Rectal smooth muscle tissue (tissue), 1 donor: ENCODE results near the gene CPEB3.

Experiments used
- H3K27ac ChIP-seq: one replicate; pipeline ENCODE4 v1.7.0; 2013; ENCODE audit warnings: low read depth, low read length, inconsistent platforms
- H3K27me3 ChIP-seq: one replicate; pipeline ENCODE4 v1.7.0; 2013; ENCODE audit warnings: low read length; ENCODE audit not compliant: control insufficient read depth, insufficient read depth
- H3K36me3 ChIP-seq: one replicate; pipeline ENCODE4 v1.7.0; 2013; ENCODE audit warnings: low read length; ENCODE audit not compliant: control insufficient read depth, insufficient read depth
- H3K4me1 ChIP-seq: one replicate; pipeline ENCODE4 v1.7.0; 2013; ENCODE audit warnings: low read length; ENCODE audit not compliant: control insufficient read depth, insufficient read depth
- H3K4me3 ChIP-seq: one replicate; pipeline ENCODE4 v1.7.0; 2013; ENCODE audit warnings: low read length
- H3K9ac ChIP-seq: one replicate; pipeline ENCODE4 v1.7.0; 2013; ENCODE audit warnings: low read length

Gene CPEB3

DNA sequence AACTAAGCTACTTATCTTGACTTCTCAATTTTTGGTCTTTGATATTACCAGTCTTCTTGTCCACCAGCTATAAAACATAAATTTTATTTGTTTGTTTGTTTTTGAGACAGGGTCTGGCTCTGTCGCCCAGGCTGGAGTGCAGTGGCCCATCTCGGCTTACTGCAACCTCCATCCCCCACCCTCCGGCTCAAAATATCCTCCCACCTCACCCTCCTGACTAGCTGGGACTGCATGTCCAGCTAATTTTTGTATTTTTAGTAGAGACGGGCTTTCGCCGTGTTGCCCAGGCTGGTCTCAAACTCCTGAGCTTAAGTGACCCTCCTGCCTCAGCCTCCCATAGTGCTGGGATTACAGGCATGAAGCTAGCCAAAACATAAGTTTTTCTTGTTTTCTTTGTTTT lies 7.6 kb upstream of the CPEB3 start:
- no peak overlapping the region for H3K4me3 ChIP-seq
- no peaks in the 10 kb centered on the region for H3K36me3 ChIP-seq
- no peak overlapping the region for H3K27ac ChIP-seq
- no peaks in the 10 kb centered on the region for H3K4me1 ChIP-seq
- H3K27me3 ChIP-seq = no peaks in the 10 kb centered on the region
- H3K9ac ChIP-seq = no peak overlapping the region

DNA sequence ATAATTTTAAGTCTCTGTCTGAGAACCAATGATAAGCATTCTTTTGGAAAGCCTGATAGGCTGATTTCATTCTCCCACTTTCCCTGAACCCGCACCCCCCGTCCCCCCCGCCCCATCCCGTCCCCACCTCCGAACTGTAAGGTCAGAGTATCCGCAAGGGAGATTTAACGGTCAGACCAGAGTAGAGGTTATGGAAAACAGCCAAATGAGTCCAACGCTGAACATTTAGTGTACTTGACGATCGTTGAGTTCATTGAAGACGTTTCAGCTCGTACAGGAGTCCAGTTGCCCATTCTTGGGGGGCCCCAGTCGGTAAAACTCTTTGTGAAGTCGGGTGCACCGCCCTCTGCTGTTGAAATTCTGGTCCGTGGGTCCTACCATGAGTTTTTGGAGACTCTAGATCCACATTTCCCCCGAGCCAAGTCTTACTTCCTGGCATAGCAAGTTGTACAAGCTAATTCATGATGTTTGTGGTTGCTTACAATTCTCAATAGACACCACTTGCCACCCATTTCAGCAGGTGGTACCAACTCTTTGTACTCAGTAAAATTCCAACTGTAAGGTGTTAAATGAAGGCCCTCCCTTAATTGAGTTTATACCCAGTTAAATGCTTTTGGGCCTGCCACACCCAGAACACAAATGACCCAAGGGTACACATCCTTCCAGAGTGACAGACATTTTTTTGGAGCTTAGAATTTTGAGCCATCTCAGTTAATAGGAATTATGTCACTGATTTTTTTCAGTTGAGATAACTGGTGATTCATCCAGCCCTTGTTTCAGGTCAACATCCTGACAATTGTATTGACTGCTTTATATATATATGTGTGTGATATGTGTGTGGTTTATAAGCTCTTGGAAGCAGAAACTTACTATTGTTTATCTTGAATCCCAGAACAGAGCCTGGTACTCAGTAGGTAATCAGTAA lies 1.3 kb upstream of the CPEB3 start:
- Histone ChIP-seq H3K36me3 (no peaks in the 10 kb centered on the region), H3K27ac (peak overlapping the region; percentile 94), H3K4me1 (peaks cover 4% of the 10 kb centered on the region), H3K4me3 (peak overlapping the region; percentile 94), H3K27me3 (no peaks in the 10 kb centered on the region), H3K9ac (no peak overlapping the region)

DNA sequence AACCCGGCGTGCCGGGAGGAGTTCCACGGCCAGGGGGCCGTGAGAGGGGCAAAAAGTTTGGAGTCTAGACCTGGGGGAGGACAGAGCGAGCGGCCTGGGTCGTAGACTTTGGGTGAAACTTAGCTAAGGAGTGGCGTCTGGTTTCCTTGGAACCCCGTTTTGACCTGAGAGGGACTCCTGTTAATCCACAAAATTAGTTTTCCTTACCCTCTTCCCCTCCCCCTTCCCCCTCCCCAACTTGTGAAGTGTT lies 663 bp upstream of the CPEB3 start:
- Histone ChIP-seq H3K9ac (peak overlapping the region; percentile 94), H3K36me3 (no peaks in the 10 kb centered on the region), H3K4me3 (peak overlapping the region; percentile 94), H3K27ac (peak overlapping the region; percentile 94), H3K27me3 (no peaks in the 10 kb centered on the region), H3K4me1 (peaks cover 4% of the 10 kb centered on the region)

DNA sequence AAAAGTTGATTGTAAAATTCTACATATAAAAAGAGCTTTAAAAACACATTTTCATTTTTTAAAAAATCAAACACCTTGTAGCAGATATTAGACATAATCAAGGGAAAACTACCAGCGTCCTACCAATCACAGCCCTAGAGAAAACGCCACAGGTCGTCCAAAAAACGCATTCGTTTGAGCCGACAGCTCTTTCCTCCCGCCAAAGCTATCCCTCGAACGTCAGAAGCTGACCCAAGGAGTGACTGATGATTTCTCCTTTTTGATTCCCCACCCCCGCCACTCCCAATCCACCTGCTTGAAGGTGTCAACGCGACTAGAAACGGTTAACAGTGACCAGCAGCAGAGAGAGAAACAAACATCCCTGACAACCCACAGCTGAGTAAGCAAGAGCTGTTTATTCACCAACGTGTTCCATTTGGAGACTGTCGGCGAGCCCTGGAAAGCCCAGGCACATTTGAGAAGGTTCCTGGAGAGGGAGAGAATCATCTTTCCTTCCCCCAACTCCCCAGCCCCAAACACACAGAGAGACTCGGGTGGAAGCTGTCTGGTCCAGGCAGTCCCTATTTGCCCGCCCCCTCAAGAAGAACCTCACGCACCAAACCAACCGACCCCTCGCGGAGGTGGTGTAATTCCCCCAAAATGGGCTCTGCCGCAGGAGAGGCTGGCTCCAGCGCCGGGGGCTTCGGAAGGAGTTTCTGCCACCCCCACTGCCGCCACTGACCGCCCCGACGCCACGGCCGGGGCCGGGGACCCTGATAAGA lies 622 bp downstream of the CPEB3 start:
- Histone ChIP-seq H3K36me3 (no peaks in the 10 kb centered on the region), H3K27ac (peak overlapping the region; percentile 94), H3K4me3 (peak overlapping the region; percentile 94), H3K27me3 (no peaks in the 10 kb centered on the region), H3K9ac (peak overlapping the region; percentile 42), H3K4me1 (peaks cover 4% of the 10 kb centered on the region)

DNA sequence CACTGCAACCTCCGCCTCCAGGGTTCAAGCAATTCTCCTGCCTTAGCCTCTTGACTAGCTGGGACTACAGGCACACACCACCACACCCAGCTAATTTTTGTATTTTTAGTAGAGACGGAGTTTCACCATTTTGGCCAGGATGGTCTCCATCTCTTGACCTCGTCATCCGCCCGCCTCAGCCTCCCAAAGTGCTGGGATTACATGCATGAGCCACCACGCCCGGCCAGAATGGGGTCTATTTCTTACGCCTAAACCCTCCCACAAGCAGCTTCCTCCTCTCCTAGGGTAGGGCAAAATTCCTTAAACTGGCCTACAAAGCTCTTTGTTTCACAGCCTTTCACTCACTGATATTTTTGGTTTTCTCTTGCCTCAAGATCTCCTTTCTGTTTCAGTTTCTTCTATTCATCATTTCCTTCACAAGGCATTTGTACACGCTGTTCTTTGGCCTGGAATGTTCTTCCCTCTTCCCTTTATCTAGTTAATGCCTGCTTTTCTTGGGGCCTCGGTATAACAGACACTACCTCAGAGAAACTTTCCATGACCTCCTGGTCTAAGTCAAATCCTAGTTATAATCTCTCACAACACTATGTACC lies 6.7 kb downstream of the CPEB3 start:
- H3K36me3 ChIP-seq = no peaks in the 10 kb centered on the region
- H3K4me3 ChIP-seq = no peak overlapping the region
- peak overlapping the region; percentile 59 for H3K27ac ChIP-seq
- H3K4me1 ChIP-seq = peaks cover 6% of the 10 kb centered on the region
- no peaks in the 10 kb centered on the region for H3K27me3 ChIP-seq
- no peak overlapping the region for H3K9ac ChIP-seq

DNA sequence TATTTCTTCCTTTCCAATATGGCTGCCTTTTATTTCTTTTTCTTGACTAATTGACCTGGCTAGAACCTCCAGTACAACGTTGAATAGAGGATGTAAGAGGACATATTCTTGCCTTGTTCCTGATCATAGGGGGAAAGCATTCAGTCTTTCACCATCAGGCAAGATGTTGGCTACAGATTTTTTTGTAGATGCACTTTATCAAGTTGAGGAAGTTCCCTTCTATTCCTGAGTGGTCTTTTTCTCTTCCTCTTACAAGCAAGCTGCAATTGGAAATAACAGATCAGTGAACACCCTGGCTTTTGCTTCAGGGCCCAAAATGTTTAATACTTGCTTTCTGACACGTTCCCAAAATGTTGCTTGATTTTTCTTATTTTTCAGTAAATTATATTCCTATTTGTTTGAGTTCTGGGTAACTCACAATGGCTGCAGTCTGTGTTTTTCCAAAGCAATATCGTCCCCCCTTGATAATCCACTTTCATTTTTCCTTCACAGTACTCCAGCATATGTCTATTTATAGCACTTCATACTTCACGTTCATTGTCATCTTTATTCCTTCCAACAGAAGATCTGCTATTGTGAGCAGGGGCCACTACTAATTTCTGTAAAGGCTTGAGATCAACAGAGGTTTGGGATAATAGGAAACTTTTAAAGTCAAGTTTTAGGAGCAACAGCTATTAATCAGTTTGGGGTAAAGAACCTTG lies 11.7 kb downstream of the CPEB3 start:
- H3K27me3 ChIP-seq = no peaks in the 10 kb centered on the region
- H3K27ac ChIP-seq = peak overlapping the region; percentile 73
- peaks cover 6% of the 10 kb centered on the region for H3K4me1 ChIP-seq
- H3K4me3 ChIP-seq = peak overlapping the region; percentile 57
- no peak overlapping the region for H3K9ac ChIP-seq
- no peaks in the 10 kb centered on the region for H3K36me3 ChIP-seq

DNA sequence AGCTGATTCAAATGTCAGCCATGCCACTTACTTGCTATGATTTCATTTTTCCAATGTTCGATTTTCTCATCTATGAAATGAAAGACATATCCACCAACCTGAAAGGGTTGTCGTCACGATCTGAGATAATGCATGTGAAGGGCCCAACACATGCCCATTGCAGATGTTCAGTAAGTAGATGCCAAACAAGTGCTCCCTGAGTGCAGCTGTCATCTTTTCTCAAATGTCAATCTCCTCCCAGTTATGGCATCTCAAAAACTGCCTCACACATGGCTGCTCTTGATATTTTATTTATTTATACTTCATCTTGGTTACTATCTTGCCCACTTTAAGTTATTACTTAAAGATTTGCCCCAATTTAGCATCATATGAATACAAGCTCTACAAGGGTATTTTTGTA lies 16.8 kb downstream of the CPEB3 start:
- H3K36me3 ChIP-seq = no peaks in the 10 kb centered on the region
- no peak overlapping the region for H3K4me3 ChIP-seq
- no peak overlapping the region for H3K27ac ChIP-seq
- no peaks in the 10 kb centered on the region for H3K27me3 ChIP-seq
- H3K4me1 ChIP-seq = no peaks in the 10 kb centered on the region
- H3K9ac ChIP-seq = no peak overlapping the region

DNA sequence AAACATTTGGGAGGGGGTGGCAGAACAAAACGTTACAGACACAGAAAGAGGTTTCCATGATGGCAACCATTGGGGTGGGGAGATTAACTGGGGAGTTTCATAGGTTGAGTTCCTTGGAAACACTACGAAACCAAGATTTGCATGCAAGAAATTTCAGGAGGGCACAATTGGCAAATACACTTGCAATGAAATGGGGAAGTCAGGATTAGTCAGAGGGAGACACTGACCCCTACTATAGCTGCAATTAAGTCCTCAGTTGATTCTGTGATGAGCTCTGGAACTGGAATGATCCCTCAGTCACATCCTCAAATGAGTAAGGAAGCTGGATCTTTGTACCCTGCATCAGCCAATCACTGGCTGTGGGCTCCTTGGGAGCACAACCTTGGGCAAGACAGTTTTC lies 22.1 kb downstream of the CPEB3 start:
- no peak overlapping the region for H3K9ac ChIP-seq
- no peaks in the 10 kb centered on the region for H3K4me1 ChIP-seq
- no peak overlapping the region for H3K27ac ChIP-seq
- H3K4me3 ChIP-seq = no peak overlapping the region
- no peaks in the 10 kb centered on the region for H3K27me3 ChIP-seq
- H3K36me3 ChIP-seq = no peaks in the 10 kb centered on the region

DNA sequence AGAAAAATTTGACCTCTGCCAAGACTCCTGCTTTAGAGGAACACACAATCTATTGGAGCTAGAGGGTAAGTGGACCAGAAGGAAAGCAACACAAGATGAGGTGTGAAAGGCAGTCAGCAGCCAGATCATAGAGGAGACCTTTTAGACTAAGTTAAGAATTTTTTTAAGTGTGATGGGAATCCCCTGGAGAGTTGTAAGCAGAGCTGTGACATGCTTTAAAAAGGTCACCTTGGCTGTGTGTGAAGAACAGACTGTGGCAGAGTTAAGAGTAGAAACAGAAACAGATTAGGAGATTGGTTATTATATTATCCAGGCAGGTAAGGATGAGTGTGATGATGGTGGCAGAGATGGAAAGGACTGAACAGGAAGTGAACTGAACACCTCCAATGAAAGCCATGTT lies 23.5 kb downstream of the CPEB3 start:
- Histone ChIP-seq H3K27ac (no peak overlapping the region), H3K9ac (no peak overlapping the region), H3K4me1 (no peaks in the 10 kb centered on the region), H3K36me3 (no peaks in the 10 kb centered on the region), H3K27me3 (no peaks in the 10 kb centered on the region), H3K4me3 (no peak overlapping the region)

DNA sequence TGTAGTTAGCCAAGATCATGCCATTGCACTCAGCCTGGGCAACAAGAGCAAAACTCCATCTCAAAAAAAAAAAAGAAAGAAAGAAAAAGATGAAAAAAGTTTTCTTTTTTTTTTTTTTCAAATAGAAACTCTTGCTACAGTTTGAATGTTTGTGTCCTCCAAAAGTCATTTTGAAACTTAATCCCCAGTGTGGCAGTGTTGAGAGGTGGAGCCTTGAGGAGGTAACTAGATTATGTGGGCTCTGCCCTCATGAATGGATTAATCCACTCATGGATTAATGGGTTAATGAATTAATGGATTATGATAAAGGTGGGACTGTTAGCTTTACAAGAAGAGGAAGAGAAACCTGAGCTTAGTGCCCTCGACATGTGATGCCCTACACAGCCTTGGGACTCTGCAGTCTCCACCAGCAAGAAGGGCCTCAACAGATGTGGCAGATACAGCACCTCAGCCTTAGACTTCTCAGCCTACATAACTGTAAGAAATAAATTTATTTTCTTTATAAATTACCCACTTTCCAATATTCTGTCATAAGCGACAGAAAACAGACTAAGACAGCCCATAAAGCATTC lies 25.1 kb downstream of the CPEB3 start:
- no peak overlapping the region for H3K27ac ChIP-seq
- H3K4me3 ChIP-seq = no peak overlapping the region
- H3K27me3 ChIP-seq = no peaks in the 10 kb centered on the region
- H3K36me3 ChIP-seq = no peaks in the 10 kb centered on the region
- H3K4me1 ChIP-seq = no peaks in the 10 kb centered on the region
- no peak overlapping the region for H3K9ac ChIP-seq

DNA sequence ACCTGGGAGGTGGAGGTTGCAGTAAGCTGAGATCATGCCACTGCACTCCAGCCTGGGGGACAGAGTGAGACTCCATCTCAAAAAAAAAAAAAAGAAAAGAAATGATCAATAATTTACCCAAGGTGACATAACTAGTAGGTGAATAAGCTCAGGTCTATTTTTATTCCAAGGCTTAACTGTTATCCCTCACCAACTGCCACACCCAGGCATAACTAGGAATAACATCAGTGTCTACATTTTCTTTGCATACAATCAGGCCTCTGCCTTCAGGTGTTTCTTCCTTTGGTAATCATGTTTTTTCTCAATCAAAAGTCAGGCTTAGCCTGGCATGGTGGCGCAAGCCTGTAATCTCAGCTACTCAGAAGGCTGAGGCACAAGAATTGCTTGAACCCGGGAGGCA lies 26.6 kb downstream of the CPEB3 start:
- H3K36me3 ChIP-seq = no peaks in the 10 kb centered on the region
- no peak overlapping the region for H3K27ac ChIP-seq
- H3K4me1 ChIP-seq = no peaks in the 10 kb centered on the region
- no peaks in the 10 kb centered on the region for H3K27me3 ChIP-seq
- no peak overlapping the region for H3K4me3 ChIP-seq
- no peak overlapping the region for H3K9ac ChIP-seq

DNA sequence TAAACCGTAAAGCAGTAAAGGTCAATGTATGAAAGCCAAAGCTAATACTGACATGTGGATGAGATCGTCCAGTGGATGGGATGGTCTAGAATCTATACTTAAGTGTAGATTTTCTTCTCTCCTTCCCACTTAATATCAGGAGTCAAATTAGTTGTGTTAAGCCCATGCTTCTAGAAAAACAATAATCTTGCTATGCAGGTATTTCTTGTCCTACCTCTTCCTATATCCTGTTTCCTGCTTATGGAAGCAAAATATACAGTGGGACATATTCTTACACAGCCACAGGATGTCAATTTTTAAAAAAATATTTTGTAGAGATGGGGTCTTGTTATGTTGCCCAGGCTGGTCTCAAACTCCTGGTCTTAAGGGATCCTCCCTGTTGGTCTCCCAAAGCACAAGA lies 27.5 kb downstream of the CPEB3 start:
- Histone ChIP-seq H3K9ac (no peak overlapping the region), H3K4me1 (no peaks in the 10 kb centered on the region), H3K27me3 (no peaks in the 10 kb centered on the region), H3K27ac (no peak overlapping the region), H3K36me3 (no peaks in the 10 kb centered on the region), H3K4me3 (no peak overlapping the region)
